Transverse colon (tissue), 4 donors: Measurements from ENCODE around the gene CREB3L4. TPM values are rescaled to one million over a fixed set of nuclear protein-coding genes. Genes with fewer than 3 reads are reported as not detected.

Source experiments
- DNase-seq: peaks from one replicate; pipeline ENCODE4 v3.0.0-alpha.2; 2019
- H3K27ac ChIP-seq, 4 donors: fragments of 200-600 bp; sonication (generic); 2 replicates each; pipeline ENCODE4 v1.5.1; 2016 to 2018; ENCODE audit warnings: inconsistent platforms in 4 of 4
- H3K27me3 ChIP-seq: fragments of 200-600 bp; sonication (generic); 2 replicates; pipeline ENCODE4 v1.5.1; 2017; ENCODE audit warnings: inconsistent platforms
- H3K36me3 ChIP-seq, 4 donors: fragments of 200-600 bp; sonication (generic); 2 replicates each; pipeline ENCODE4 v1.5.1; 2017 to 2019; ENCODE audit warnings: inconsistent platforms in 4 of 4
- H3K4me1 ChIP-seq, 4 donors: fragments of 200-600 bp; sonication (generic); 2 replicates each; pipeline ENCODE4 v1.5.1; 2017 to 2020; ENCODE audit warnings: inconsistent platforms in 4 of 4
- H3K4me3 ChIP-seq, 4 donors: fragments of 200-600 bp; sonication (generic); 1 replicate in 1 of 4; 2 replicates in 3 of 4; pipeline versions ENCODE4 v1.5.1 to v1.6.1; 2017 to 2019; ENCODE audit warnings: inconsistent platforms in 4 of 4
- H3K9me3 ChIP-seq, 2 donors: fragments of 200-600 bp; sonication (generic); 2 replicates each; pipeline ENCODE4 v1.5.1; 2017 to 2019; ENCODE audit warnings: inconsistent platforms in 2 of 2
- CTCF ChIP-seq, 5 experiments: fragments of 200-600 bp in 3 of 5; fragments of 450-650 bp in 2 of 5; sonication (generic) in 3 of 5; IDR thresholded peaks; 1 replicate in 2 of 5; 2 replicates in 3 of 5; pipeline ENCODE4 v1.5.1; 2016 to 2017; ENCODE audit warnings: antibody characterized with exemption in 5 of 5, inconsistent platforms in 3 of 5, mild to moderate bottlenecking in 2 of 5, moderate library complexity in 1 of 5
- EP300 ChIP-seq: sonication (generic); formaldehyde crosslinking; IDR thresholded peaks from one replicate; pipeline ENCODE4 v1.6.1; 2017; ENCODE audit warnings: antibody characterized with exemption, low read depth
- POLR2A ChIP-seq: fragments of 450-650 bp; IDR thresholded peaks from one replicate; pipeline ENCODE4 v1.6.1; 2016; ENCODE audit warnings: antibody characterized with exemption, mild to moderate bottlenecking, moderate library complexity
- POLR2AphosphoS5 ChIP-seq, 3 donors: sonication (generic); formaldehyde crosslinking; IDR thresholded peaks; one replicate each; pipeline ENCODE4 v1.6.1; 2016; ENCODE audit warnings: antibody characterized with exemption in 3 of 3
- WGBS, 2 donors: methylation state at CpG; one replicate each; pipeline ENCODE4 v1.1.5; 2018; ENCODE audit warnings: low coverage in 1 of 2; 5-methylcytosine and 5-hydroxymethylcytosine counted together
- in situ Hi-C, 4 donors: fragments of 200-750 bp; cut with MboI; loops; one replicate each; pipeline versions ENCODE4 v1.15.0 to v1.15.1; 2017; ENCODE audit warnings: low sequenced_read_pairs in 3 of 4, low pct_ligation_motif_present in 1 of 4, low pct_unique_long_range_greater_than_20kb in 1 of 4
- intact Hi-C: fragments of 100-400 bp; cut with DNase I; formaldehyde crosslinking; loops from one replicate; pipeline ENCODE4 v1.15.1; 2023; ENCODE audit warnings: low total_unique reads
- total RNA-seq, 4 donors: library from RNA; depleted of rRNA; stranded (reverse); fragments of >200 nt; gene quantifications; one replicate each; pipeline ENCODE4 v1.1.0, GENCODE V29; 2016

Gene CREB3L4
- total RNA-seq, 4 donors from 2014 or later, result 2.2 to 18.7 (median 11.6) TPM

- DNase-seq, result no peak
- no peak overlapping the region for H3K27ac ChIP-seq
- H3K36me3 ChIP-seq, result peaks cover 0 to 33% (median 13%) of the 10 kb centered on the region in 4 donors
- intact Hi-C loops, result no loop called here
- H3K9me3 ChIP-seq, result no peaks in the 10 kb centered on the region
- H3K27me3 ChIP-seq, result no peaks in the 10 kb centered on the region
- peaks cover 0 to 6% (median 0%) of the 10 kb centered on the region in 4 donors for H3K4me1 ChIP-seq
- TF ChIP-seq POLR2A (no peak), CTCF (IDR thresholded peaks at IDR 0.05) (no peak), EP300 (no peak), POLR2AphosphoS5 (IDR thresholded peaks at IDR 0.05) (no peak)
- WGBS, 2 donors, result 92% methylated on average over 18 of the region's 18 CpGs; no CpG with 5 or more reads in 1 of the 2 donors
- H3K4me3 ChIP-seq, result no peak overlapping the region
- in situ Hi-C loops, result loop anchor here in 2 of 4 donors (25.0 kb wide), 1 partner anchor 120 kb away; no protein-coding TSS in a partner anchor
Observed at GRCh38 chr1:153932156-153933131, 35.3 kb upstream of the CREB3L4 start.

DNA sequence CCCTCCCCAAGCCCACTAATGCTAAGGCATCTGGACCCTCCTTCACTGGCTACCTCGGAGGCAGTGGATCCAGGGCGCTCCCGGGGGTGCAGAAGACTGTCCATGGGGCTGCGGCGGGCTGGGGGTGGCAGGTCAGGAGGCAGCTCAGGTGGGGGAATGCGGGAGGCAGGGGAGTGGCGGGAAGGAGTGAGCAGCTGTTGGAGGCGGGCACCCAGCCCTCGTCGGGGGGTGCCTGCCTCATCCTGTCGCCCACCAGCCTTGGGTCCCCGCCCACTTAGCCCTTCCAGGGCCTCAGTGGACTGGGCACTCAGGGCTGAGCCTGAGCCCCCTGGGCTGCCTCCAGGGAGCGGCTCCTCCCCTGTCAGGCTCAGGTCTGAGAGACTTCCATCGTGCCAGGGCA is 34.3 kb upstream of the CREB3L4 start:
- no peaks in the 10 kb centered on the region for H3K27me3 ChIP-seq
- intact Hi-C loops, result no loop called here
- TF ChIP-seq EP300 (no peak), POLR2AphosphoS5 (IDR thresholded peaks at IDR 0.05) (no peak), POLR2A (no peak), CTCF (IDR thresholded peaks at IDR 0.05) (no peak)
- in situ Hi-C loops, result loop anchor here in 2 of 4 donors (25.0 kb wide), 1 partner anchor 121 kb away; no protein-coding TSS in a partner anchor
- 96 to 100% methylated on average over 3 to 14 of the region's 14 CpGs for WGBS, 2 donors
- H3K27ac ChIP-seq, result no peak overlapping the region
- H3K4me1 ChIP-seq, result peaks cover 0 to 2% (median 0%) of the 10 kb centered on the region in 4 donors
- no peak overlapping the region for H3K4me3 ChIP-seq
- H3K36me3 ChIP-seq, result peaks cover 0 to 33% (median 14%) of the 10 kb centered on the region in 4 donors
- no peak for DNase-seq
- H3K9me3 ChIP-seq, result no peaks in the 10 kb centered on the region

- Histone ChIP-seq H3K27me3 (no peaks in the 10 kb centered on the region), H3K4me1 (no peaks in the 10 kb centered on the region), H3K4me3 (no peak overlapping the region), H3K36me3 (peaks cover 0 to 33% (median 14%) of the 10 kb centered on the region in 4 donors), H3K9me3 (no peaks in the 10 kb centered on the region), H3K27ac (no peak overlapping the region)
- 96 to 100% methylated on average over 4 to 11 of the region's 11 CpGs for WGBS, 2 donors
- intact Hi-C loops, result no loop called here
- TF ChIP-seq POLR2AphosphoS5 (IDR thresholded peaks at IDR 0.05) (no peak), POLR2A (no peak), EP300 (no peak), CTCF (IDR thresholded peaks at IDR 0.05) (no peak)
- in situ Hi-C loops, result loop anchor here in 2 of 4 donors (25.0 kb wide), 1 partner anchor 122 kb away; no protein-coding TSS in a partner anchor
- no peak for DNase-seq
Observed at GRCh38 chr1:153933955-153934354, 33.7 kb upstream of the CREB3L4 start.

DNA sequence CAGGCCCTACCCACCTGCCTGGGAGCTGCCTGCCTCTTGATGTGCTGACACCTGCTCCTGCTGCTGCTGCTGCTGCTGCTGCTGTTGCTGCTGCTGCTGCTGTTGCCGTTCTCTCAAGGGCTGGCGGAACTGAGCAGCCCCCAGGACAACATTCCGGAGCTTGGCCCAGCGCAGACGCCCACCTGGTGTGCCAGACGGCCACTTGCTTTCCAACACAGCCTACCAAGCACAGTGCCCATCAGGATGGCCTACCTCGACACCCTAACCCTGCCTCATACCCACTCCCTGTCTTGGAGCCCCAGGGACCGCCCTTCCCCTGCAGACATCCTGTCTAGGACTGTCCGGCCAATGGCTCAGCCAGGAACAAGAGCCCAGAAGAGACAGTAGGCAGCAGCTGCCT is 33.0 kb upstream of the CREB3L4 start:
- TF ChIP-seq POLR2AphosphoS5 (IDR thresholded peaks at IDR 0.05) (no peak), POLR2A (no peak), CTCF (IDR thresholded peaks at IDR 0.05) (no peak), EP300 (no peak)
- peaks cover 0 to 33% (median 14%) of the 10 kb centered on the region in 4 donors for H3K36me3 ChIP-seq
- H3K27me3 ChIP-seq, result no peaks in the 10 kb centered on the region
- intact Hi-C loops, result no loop called here
- no peak for DNase-seq
- in situ Hi-C loops, result loop anchor here in 2 of 4 donors (25.0 kb wide), 1 partner anchor 122 kb away; no protein-coding TSS in a partner anchor
- WGBS, 2 donors, result 80 to 95% methylated on average over 1 to 9 of the region's 9 CpGs
- no peaks in the 10 kb centered on the region for H3K9me3 ChIP-seq
- H3K27ac ChIP-seq, result no peak overlapping the region
- no peak overlapping the region for H3K4me3 ChIP-seq
- no peaks in the 10 kb centered on the region for H3K4me1 ChIP-seq
